ENCODE measurements around the gene GRIA1.
A peak's percentile ranks its signal among the peaks of the same experiment; 100 is the strongest.

Gene GRIA1

GRCh38 chr5:153552886-153553285, 62.4 kb downstream of the GRIA1 start:
- DNase-seq = no peak

- DNase-seq = no peak
These were observed 65.1 kb downstream of the GRIA1 start for GRCh38 chr5:153555420-153556114.

- no peak for DNase-seq
These were observed 68.5 kb downstream of the GRIA1 start for GRCh38 chr5:153558957-153559356.

DNA sequence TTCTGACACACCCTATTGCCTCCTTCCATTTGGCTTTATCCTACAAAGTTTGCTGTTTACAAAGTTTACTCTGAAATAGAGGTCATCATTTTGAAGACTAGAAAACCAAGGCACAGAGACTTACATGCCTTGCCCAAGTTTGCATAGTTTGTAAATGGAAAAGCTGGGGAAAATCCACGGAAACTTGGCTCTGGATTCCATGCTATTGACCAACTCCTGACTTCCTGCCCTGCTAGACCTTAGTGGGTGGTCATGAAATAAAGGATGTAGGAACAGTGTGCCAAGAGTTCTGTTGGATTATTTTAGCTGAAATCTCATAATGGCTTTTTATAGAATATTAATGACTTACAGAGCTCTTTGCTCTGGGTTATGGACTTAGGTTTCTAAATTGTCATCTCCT, 69.5 kb downstream of the GRIA1 start:
- no peak for DNase-seq

GRCh38 chr5:153562189-153562588, 71.7 kb downstream of the GRIA1 start:
- no peak for DNase-seq

DNA sequence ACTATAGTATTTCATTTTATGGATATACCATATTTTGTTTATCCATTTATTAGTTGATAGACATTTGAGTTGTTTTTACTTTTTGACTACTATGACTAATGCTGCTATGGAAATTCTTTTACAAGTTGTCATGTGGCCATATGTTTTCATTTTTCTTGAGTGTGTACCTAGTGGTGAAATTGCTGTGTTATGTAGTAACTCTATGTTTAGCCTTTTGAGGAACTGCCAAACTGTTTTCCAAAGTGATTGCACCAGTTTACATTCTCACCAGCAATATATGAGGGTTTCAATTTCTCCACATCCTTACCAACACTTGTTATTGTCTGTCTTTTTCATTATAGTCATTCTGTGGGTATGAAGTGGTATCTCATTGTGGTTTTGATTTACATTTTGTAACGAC, 75.4 kb downstream of the GRIA1 start:
- no peak for DNase-seq

GRCh38 chr5:153569036-153569435, 78.6 kb downstream of the GRIA1 start:
- DNase-seq = no peak

DNA sequence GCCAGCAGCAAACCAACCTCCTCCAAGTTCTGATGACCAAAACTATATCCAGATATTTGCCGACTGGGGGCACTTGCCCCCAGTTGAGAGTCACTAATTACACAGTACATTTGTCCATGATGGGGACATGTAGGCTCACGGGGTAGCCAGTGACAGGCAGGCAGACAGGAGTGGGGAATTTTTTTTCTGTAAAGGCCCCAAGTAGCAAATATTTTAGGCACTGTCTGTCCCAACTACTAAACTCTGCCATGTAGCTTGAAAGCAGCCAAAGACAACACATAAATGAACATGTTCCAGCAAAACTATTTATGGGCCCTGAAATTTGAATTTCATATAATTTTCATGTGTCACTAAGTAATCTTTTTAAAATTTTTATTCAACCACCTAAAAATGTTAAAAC, 80.7 kb downstream of the GRIA1 start:
- DNase-seq = no peak

DNA sequence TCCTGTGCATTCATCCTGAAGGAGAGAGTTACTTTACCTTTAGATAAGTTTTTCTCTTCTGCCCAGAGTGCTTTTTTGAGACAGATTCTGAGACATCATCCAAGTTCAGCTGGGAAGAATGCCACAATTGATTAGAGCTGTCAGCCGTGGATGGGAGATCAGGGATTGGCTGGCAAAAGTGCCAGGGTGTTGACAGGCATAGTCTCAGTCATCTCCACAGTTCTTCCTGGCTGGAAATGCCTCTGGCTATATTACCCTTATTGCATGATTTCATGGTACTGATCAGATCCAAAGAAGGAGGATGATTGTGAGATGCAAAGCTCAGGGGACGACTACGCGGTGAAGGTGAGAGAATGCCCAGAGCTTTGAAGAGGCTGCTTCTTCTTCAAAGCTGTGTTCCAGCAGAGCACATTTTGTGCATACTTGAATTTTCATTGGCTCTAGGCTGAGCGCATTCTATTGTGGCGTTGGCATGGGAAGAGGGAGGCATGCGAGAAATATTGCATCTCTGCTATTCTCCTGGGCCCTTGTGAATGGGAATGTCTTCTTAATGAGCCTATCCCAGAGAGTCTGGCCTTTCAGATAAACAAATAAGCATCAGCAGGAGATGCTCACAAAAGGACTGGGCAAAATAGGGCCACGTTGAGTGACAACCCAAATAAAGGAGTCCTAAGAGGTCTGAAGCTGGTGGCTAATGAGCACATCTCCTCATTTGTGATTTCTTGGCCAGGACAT, 82.1 kb downstream of the GRIA1 start:
- peak in 1 of 3 experiments; percentile 50 for DNase-seq

GRCh38 chr5:153573326-153574033, 83.0 kb downstream of the GRIA1 start:
- peak in 1 of 3 experiments; percentile 21 for DNase-seq

GRCh38 chr5:153584126-153584959, 93.9 kb downstream of the GRIA1 start:
- DNase-seq = no peak

DNA sequence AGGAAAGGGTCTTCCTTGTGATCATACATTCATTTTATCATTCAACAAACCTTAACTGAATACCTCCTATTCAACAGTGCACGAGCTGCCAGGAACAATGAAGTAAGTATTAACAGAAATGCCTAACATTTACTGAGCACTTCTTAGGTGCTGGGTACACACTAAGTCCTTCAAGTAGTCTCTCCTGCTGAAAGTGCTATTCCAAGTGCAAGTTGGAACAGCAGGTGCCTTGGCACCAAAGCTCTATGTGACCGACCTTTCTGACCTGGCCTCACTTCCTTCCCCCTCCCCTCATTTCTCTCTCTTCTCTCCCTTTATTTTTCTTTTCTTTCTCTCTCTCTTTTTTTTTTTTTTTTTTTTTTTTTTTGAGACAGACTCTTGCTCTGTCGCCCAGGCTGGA, 94.5 kb downstream of the GRIA1 start:
- DNase-seq = no peak

- DNase-seq = no peak
These were observed 95.3 kb downstream of the GRIA1 start for GRCh38 chr5:153585622-153586277.

GRCh38 chr5:153592081-153592480, 101.6 kb downstream of the GRIA1 start:
- DNase-seq = no peak

DNA sequence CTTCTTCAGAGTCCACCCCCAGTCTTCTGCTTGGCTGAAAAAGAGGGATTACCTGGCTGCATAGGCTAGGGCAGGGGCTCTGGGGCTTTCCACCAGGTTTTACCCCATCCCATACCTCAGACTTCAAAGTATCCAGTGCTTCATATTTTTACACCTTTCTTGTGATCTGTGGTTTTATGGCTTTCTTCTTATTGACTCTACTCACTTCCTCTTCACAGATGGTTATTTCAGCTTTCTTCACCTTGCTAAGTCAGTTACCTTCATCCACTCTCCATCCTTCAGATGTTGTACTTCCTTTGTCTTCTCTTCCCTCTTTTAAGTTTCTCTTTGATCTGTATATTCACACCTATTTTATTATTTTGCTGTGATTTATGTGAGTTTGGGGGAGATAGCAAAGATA, 104.3 kb downstream of the GRIA1 start:
- DNase-seq = no peak

DNA sequence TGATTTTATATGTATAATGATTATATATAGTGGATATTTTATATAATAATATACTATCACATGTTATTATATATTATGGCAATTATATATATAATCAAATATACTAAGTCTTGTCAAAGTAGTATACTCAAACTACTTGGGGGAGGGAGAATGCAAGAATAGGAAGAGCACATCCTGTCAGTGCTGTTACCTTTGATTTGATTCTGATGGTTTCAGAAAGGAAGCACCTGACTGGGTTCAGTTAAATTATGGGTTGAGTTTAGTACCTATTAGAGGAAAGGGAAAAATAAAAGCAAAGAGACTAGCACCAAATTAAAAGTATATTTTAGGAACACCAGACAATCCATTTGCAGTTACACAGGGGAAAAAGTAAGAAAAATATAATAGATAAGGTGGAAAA, 107.6 kb downstream of the GRIA1 start:
- no peak for DNase-seq

DNA sequence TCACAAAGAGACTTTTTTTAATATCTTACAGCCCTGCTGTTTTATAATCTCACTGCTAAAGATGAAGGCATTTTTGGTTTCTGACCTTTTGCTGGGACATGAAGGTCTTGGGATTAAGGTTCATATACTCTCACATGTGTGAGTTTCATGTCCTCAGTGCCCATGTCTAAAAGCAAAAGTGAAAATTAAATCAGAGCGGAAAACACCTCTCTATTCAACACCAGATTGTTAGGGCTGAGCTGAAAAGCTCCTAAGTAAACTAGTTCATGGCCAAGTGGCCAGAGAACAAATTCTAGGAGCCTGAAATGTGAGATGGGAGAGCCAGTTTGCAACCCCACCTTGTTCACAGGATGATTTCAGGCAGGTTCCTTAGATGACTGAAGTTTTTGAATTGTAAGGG, 110.9 kb downstream of the GRIA1 start:
- no peak for DNase-seq

DNA sequence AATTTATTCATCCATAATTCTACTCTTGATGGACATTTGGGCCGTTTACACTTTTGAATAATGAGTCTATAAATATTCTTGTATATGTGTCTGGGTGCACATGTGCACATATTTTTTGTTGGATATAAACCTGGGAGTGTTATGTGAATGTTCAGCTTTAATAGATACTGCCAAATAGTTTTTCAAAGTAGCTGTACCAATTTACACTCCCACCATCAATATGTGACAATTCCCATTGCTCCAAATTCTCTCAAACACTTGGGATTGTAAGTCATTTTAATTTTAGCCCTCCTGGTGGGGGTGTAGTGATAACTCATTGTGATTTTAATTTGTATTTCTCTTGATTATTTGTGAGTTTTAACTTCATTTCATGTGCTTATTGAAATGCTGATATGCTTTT, 114.9 kb downstream of the GRIA1 start:
- no peak for DNase-seq

- no peak for DNase-seq
These were observed 119.5 kb downstream of the GRIA1 start for GRCh38 chr5:153610009-153610408.

DNA sequence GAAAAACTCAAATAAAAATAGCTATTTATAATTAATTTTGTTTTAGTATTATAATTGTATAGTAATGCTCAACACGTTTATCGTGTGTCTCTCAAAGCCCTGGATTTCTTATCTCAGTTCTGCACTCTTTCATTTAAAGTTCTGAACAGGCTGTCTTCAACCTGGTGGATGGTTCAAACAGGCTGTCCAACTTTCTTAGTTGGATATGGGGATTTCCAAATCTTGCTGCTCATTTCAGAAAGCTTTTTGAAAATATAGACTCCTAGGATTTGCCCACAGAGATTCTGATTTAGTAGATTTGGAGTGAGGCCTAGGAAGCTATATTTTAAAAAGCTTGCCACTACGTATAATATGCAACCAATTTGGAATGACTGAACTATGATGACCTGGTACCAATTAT, 120.3 kb downstream of the GRIA1 start:
- no peak for DNase-seq

DNA sequence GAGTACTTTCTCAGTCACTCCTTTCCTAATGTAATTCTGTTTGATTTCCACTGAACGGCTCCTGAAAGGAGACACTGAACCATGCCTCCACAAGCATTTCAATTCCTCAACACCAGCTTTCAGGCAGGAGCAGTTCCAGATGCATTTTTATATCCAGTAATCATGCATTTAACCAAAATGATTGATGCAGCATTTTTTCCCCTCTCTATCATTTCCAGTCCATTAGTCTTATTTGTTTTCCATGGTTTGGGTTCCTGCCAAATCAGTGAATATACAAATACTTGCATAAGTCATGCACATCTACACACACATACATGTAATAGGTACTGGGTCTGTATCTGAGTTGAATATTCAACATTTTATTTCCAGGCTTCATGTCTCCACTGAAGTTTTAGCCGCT, 122.7 kb downstream of the GRIA1 start:
- peak in 2 of 3 experiments; percentile 49 to 90 for DNase-seq

- DNase-seq = peak in 1 of 3 experiments; percentile 21
These were observed 123.2 kb downstream of the GRIA1 start for GRCh38 chr5:153613672-153614071.

DNA sequence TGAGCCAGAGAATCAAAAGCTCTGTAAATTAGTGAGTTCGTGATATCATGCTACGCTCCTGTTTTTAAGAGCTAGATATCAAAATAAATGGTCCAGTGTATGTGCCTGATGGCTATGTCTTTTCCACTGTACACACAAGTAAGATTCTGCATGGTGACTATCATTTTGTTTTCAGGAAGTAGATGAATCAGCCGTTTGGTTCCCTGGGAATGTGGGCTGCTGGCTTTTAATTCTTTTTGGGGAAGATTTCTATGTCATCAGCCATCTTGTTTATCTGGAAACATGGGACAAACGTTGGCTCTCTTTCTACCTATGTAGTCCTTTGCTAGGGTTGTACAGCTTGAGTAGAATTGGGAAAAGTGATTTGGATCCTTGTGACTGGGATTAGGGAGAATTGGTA, 126.7 kb downstream of the GRIA1 start:
- no peak for DNase-seq

All from NCI-H1417 (cell line).